HepG2 (cell line): Measurements from ENCODE around the gene SLC4A5. TPM values are rescaled to one million over a fixed set of nuclear protein-coding genes. Genes with fewer than 3 reads are reported as not detected.
A peak's percentile ranks its signal among the peaks of the same experiment; 100 is the strongest.

ENCODE experiments used
- ATAC-seq: fragments of 200-7000 bp; cut with Tn5 transposase; 3 replicates; pipeline ENCODE4 v1.9.1; 2020; ENCODE audit warnings: mild to moderate bottlenecking, moderate library complexity
- BruUV-seq: library from RNA; stranded (reverse); fragments of 400-500 nt; replicated peaks from 2 replicates; lab custom pipeline; 2021; lab: Mats Ljungman, UMichigan
- CTCF ChIA-PET: fragments of 300-600 bp; formaldehyde crosslinking; extraction: SDS; loops from one replicate; lab custom pipeline; 2021; ENCODE audit warnings: low total read pairs, inconsistent platforms, low intra/inter-chr PET ratio; lab: Yijun Ruan, JAX
- POLR2A ChIA-PET: fragments of 350-600 bp; sonication (Branson Sonifier 250); formaldehyde crosslinking; loops from one replicate; lab custom pipeline; 2020; ENCODE audit warnings: antibody characterized with exemption, inconsistent platforms; lab: Yijun Ruan, JAX
- DNase-seq: peaks from one replicate; pipeline ENCODE4 v3.0.0-alpha.2; 2015; ENCODE audit warnings: low spot score
- FAIRE-seq: peaks from 3 replicates; lab custom pipeline; 2011; peaks lifted over from hg19 to GRCh38; lab: Jason Lieb, UNC
- H2AFZ ChIP-seq: one replicate; pipeline ENCODE4 v1.6.1; 2011; ENCODE audit warnings: low read length, inconsistent platforms
- H3K27ac ChIP-seq: fragments of 300-600 bp; 3 replicates; pipeline ENCODE4 v1.8.0; 2011; ENCODE audit warnings: mixed run types, mild to moderate bottlenecking, mixed read lengths, low read length, inconsistent platforms; ENCODE audit not compliant: insufficient read depth; ENCODE audit errors: extremely low read length
- H3K27me3 ChIP-seq, 2 experiments: fragments of 200-600 bp in 1 of 2; 2 replicates in 1 of 2; 3 replicates in 1 of 2; pipeline versions ENCODE4 v1.6.0 to v1.8.0; 2011; ENCODE audit warnings: low read length in 2 of 2, mild to moderate bottlenecking in 2 of 2, moderate library complexity in 2 of 2, inconsistent platforms in 1 of 2; ENCODE audit not compliant: insufficient read depth in 2 of 2, control insufficient read depth in 1 of 2
- H3K36me3 ChIP-seq, 2 experiments: fragments of 200-600 bp in 1 of 2; replicated peaks in 1 of 2; 2 replicates in 1 of 2; 3 replicates in 1 of 2; pipeline versions ENCODE4 v1.5.1 to v1.8.0; 2011; ENCODE audit warnings: low read length in 2 of 2, inconsistent platforms in 1 of 2; ENCODE audit not compliant: insufficient read depth in 2 of 2, control insufficient read depth in 1 of 2
- H3K4me1 ChIP-seq: 2 replicates; pipeline ENCODE4 v1.5.1; 2012; ENCODE audit warnings: low read length, inconsistent platforms; ENCODE audit not compliant: insufficient read depth
- H3K4me2 ChIP-seq: 2 replicates; pipeline ENCODE4 v1.6.0; 2011; ENCODE audit warnings: low read depth, low read length, inconsistent platforms
- H3K4me3 ChIP-seq, 3 experiments: fragments of 200-600 bp in 1 of 3; sonication (generic), shearing (Covaris generic) in 1 of 3; replicated peaks in 1 of 3; 2 replicates each; pipeline ENCODE4 v1.5.1; 2011 to 2016; ENCODE audit warnings: low read length in 3 of 3, inconsistent platforms in 2 of 3, low read depth in 2 of 3, mild to moderate bottlenecking in 2 of 3, control low read depth in 1 of 3, mixed read lengths in 1 of 3; ENCODE audit not compliant: insufficient read depth in 1 of 3
- H3K79me2 ChIP-seq: one replicate; pipeline ENCODE4 v1.6.1; 2011; ENCODE audit warnings: low read length, inconsistent platforms; ENCODE audit not compliant: insufficient read depth
- H3K9ac ChIP-seq: 2 replicates; pipeline ENCODE4 v1.6.0; 2011; ENCODE audit warnings: mild to moderate bottlenecking, low read depth, low read length, inconsistent platforms; ENCODE audit not compliant: insufficient read depth
- H3K9me3 ChIP-seq: 2 replicates; pipeline ENCODE4 v1.5.1; 2012; ENCODE audit warnings: mild to moderate bottlenecking, low read length
- H4K20me1 ChIP-seq: 2 replicates; pipeline ENCODE4 v1.6.0; 2011; ENCODE audit warnings: inconsistent platforms, mild to moderate bottlenecking, low read length, moderate library complexity; ENCODE audit not compliant: insufficient read depth
- ATF5 ChIP-seq: sonication (generic); formaldehyde crosslinking; IDR thresholded peaks from 2 replicates; pipeline ENCODE4 v1.4.0; 2020; ENCODE audit warnings: mild to moderate bottlenecking, low read depth, missing genetic modification reagents
- BRF2 ChIP-seq: sonication (generic); formaldehyde crosslinking; IDR thresholded peaks from 2 replicates; pipeline ENCODE4 v1.8.1; 2022; ENCODE audit warnings: mild to moderate bottlenecking, missing genetic modification reagents
- MXI1 ChIP-seq: IDR thresholded peaks from 3 replicates; pipeline ENCODE4 v1.6.1; 2012; ENCODE audit warnings: low read depth, low read length, inconsistent platforms, borderline replicate concordance
- PATZ1 ChIP-seq: sonication (generic); formaldehyde crosslinking; IDR thresholded peaks from 2 replicates; pipeline ENCODE4 v1.4.0; 2020; ENCODE audit warnings: missing genetic modification reagents
- RXRA ChIP-seq: sonication (generic); formaldehyde crosslinking; IDR thresholded peaks from 2 replicates; pipeline ENCODE4 v1.5.1; 2020; ENCODE audit warnings: missing genetic modification reagents
- SOX6 ChIP-seq, 2 experiments: fragments of 450-650 bp in 1 of 2; sonication (generic) in 1 of 2; formaldehyde crosslinking in 1 of 2; IDR thresholded peaks; 2 replicates each; pipeline versions ENCODE4 v1.4.0 to v1.6.1; 2017 to 2020; ENCODE audit warnings: antibody characterized with exemption in 1 of 2, mild to moderate bottlenecking in 1 of 2, missing genetic modification reagents in 1 of 2
- WGBS: methylation state at CpG from one replicate; pipeline ENCODE4 v1.1.6; 2017; ENCODE audit warnings: low lambda C conversion rate; 5-methylcytosine and 5-hydroxymethylcytosine counted together
- in situ Hi-C: cut with HindIII; loops from 2 replicates; pipeline ENCODE4 v1.10.0; 2017; ENCODE audit warnings: low pct_unique_long_range_greater_than_20kb; ENCODE audit not compliant: extremely low pct_ligation_motif_present
- intact Hi-C: fragments of 100-400 bp; cut with micrococcal nuclease; formaldehyde crosslinking; loops from one replicate; pipeline ENCODE4 v1.10.0; 2022; ENCODE audit not compliant: unreplicated experiment
- polyA plus RNA-seq, 8 experiments: library from polyadenylated mRNA; depleted of rRNA in 3 of 8; stranded (reverse) in 7 of 8; unstranded in 1 of 8; fragments of >200 nt; fragmentation: Illumina TruSeq in 4 of 8; extraction: Trizol in 4 of 8; gene quantifications; 2 replicates each; pipeline versions ENCODE4 v1.2.1 to v1.2.3, GENCODE V29; 2011 to 2016; ENCODE audit warnings: low read depth in 4 of 8, missing spikeins in 1 of 8, mixed read lengths in 1 of 8; ENCODE audit not compliant: insufficient read depth in 1 of 8
- total RNA-seq, 5 experiments: library from RNA; depleted of rRNA; stranded (reverse); fragments of >200 nt; fragmentation: Illumina TruSeq; extraction: Trizol; gene quantifications; 2 replicates each; pipeline ENCODE4 v1.2.3, GENCODE V29; 2016; ENCODE audit warnings: low read depth in 1 of 5

Gene SLC4A5
- total and polyA plus RNA-seq, 2 of the 13 experiments (the other 11 are each of a cell fraction or from before 2014, with no cell fraction given): 0.50 TPM; not detected in 1

GRCh38 chr2:74364533-74365505 is 21.6 kb upstream of the SLC4A5 start:
- in situ Hi-C loops: no loop called here
- CTCF ChIA-PET: no interaction called here
- intact Hi-C loops: no loop called here
- Histone ChIP-seq H3K27ac (no peak overlapping the region), H2AFZ (no peak overlapping the region), H3K4me3 (no peak overlapping the region)
- WGBS: 84% methylated on average over 8 of the region's 8 CpGs
- TF ChIP-seq PATZ1 (CRISPR knock-in tag) (no peak), ATF5 (CRISPR knock-in tag) (no peak), SOX6 (IDR thresholded peaks at IDR 0.05) (no peak), SOX6 (CRISPR knock-in tag; IDR thresholded peaks at IDR 0.05) (no peak), RXRA (CRISPR knock-in tag) (0 out of 2 replicates have a peak, but pooled peaks have one; percentile 27), MXI1 (no peak), BRF2 (no peak)
- TF ChIP-seq, all 625 proteins: peak for 1
- no TSS peak for BruUV-seq
- H4K20me1 ChIP-seq: no peaks in the 10 kb centered on the region
- H3K27me3 ChIP-seq: no peaks in the 10 kb centered on the region
- no peak for DNase-seq
- H3K79me2 ChIP-seq: no peaks in the 10 kb centered on the region
- no peak for FAIRE-seq
- peaks cover 69 to 94% of the 10 kb centered on the region in 2 experiments for H3K36me3 ChIP-seq
- no peaks in the 10 kb centered on the region for H3K4me1 ChIP-seq
- no peak; the same call in 2 of the 3 replicates for ATAC-seq
- no peak overlapping the region for H3K4me2 ChIP-seq
- H3K9me3 ChIP-seq: no peaks in the 10 kb centered on the region
- POLR2A ChIA-PET: no interaction called here
- no peak overlapping the region for H3K9ac ChIP-seq
